Measurements from ENCODE around the gene MS4A14. TPM values are rescaled to one million over a fixed set of nuclear protein-coding genes. Genes with fewer than 3 reads are reported as not detected.

The MS4A14 gene
- total RNA-seq, 1 experiment from 2014 or later, result not detected

DNA sequence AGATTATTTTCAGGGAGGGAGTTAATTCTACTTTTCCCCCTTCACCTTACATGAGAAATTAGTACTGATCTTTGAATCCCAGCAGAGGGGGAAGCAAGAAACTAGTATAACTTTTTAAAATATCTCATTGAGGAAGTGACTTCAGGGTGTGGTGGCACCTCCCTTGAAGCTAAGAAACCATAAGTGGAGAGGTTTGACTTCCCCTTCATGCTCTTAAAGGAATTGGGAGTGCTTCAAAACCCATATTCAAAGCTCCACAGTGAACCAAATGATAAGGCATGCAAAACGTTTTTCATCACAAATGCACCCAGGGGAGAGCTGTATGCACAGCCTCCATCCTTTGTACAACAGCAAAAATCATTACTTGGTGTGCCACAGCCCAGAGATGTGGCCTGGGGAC lies 540 bp downstream of the MS4A14 start:
- Histone ChIP-seq H3K4me3 (replicated peaks in 1 of 2; ENCODE audit: low read depth in 1 of 2, low read length in 2 of 2) (no peak overlapping the region), H3K27me3 (ENCODE audit: insufficient read depth, low read length) (no peaks in the 10 kb centered on the region; the same call in 1 of the 2 replicates), H3K79me2 (ENCODE audit: insufficient read depth, low read length) (no peaks in the 10 kb centered on the region), H3K9ac (ENCODE audit: low read length) (no peak overlapping the region), H2AFZ (ENCODE audit: low read depth, low read length, poor library complexity, severe bottlenecking) (no peak overlapping the region), H3K36me3 (ENCODE audit: control insufficient read depth in 1 of 2, insufficient read depth in 2 of 2, low read length in 2 of 2) (no peaks in the 10 kb centered on the region), H3K27ac (ENCODE audit: low read depth, low read length) (no peak overlapping the region), H3K4me2 (ENCODE audit: low read length) (no peak overlapping the region), H3K9me3 (ENCODE audit: control insufficient read depth in 1 of 2, insufficient read depth in 1 of 2, low read depth in 1 of 2, low read length in 2 of 2) (no peaks in the 10 kb centered on the region), H4K20me1 (ENCODE audit: insufficient read depth) (no peaks in the 10 kb centered on the region), H3K4me1 (ENCODE audit: control insufficient read depth in 1 of 2, insufficient read depth in 2 of 2, low read length in 2 of 2) (no peaks in the 10 kb centered on the region), H3K9me2 (ENCODE audit: insufficient read depth) (no peaks in the 10 kb centered on the region)
- no TSS peak for BruUV-seq (replicated peaks)
- ChIA-PET RAD21 (ENCODE audit: low non-redundant PET in 1 of 2, low total read pairs in 2 of 2, uncharacterized antibody in 2 of 2, unreplicated experiment in 2 of 2) (no interaction called here), POLR2A (no interaction called here), CTCF (no interaction called here)
- DNase-seq (ENCODE audit: low read depth, low spot score) (no peak), ATAC-seq (no peak)
- TF ChIP-seq RAD21 (IDR thresholded peaks at IDR 0.05; ENCODE audit: low read depth) (no peak), ELF1 (IDR thresholded peaks at IDR 0.05; ENCODE audit: borderline replicate concordance, low read depth) (no peak), FOSL1 (IDR thresholded peaks at IDR 0.05; ENCODE audit: low read depth) (no peak), CBX3 (IDR thresholded peaks at IDR 0.05; ENCODE audit: low read depth) (no peak), ZFX (IDR thresholded peaks at IDR 0.05) (no peak), POLR2AphosphoS5 (IDR thresholded peaks at IDR 0.05; ENCODE audit: low read depth, low read length) (no peak), EGR1 (IDR thresholded peaks at IDR 0.05; ENCODE audit: low read depth) (no peak), CEBPB (IDR thresholded peaks at IDR 0.05; ENCODE audit: low read depth) (no peak), EZH2 (IDR thresholded peaks at IDR 0.05) (no peak), SP1 (IDR thresholded peaks at IDR 0.05; ENCODE audit: low read depth) (no peak), JUND (IDR thresholded peaks at IDR 0.05) (no peak), POLR2A (IDR thresholded peaks at IDR 0.05; ENCODE audit: borderline replicate concordance, extremely low read depth, insufficient read depth, insufficient read length) (no peak), SRF (IDR thresholded peaks at IDR 0.05; ENCODE audit: low read depth) (no peak)
- TF ChIP-seq, protein P1, sequence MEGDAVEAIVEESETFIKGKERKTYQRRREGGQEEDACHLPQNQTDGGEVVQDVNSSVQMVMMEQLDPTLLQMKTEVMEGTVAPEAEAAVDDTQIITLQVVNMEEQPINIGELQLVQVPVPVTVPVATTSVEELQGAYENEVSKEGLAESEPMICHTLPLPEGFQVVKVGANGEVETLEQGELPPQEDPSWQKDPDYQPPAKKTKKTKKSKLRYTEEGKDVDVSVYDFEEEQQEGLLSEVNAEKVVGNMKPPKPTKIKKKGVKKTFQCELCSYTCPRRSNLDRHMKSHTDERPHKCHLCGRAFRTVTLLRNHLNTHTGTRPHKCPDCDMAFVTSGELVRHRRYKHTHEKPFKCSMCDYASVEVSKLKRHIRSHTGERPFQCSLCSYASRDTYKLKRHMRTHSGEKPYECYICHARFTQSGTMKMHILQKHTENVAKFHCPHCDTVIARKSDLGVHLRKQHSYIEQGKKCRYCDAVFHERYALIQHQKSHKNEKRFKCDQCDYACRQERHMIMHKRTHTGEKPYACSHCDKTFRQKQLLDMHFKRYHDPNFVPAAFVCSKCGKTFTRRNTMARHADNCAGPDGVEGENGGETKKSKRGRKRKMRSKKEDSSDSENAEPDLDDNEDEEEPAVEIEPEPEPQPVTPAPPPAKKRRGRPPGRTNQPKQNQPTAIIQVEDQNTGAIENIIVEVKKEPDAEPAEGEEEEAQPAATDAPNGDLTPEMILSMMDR (IDR thresholded peaks at IDR 0.05 in 2 of 3, conservative IDR thresholded peaks at IDR 0.05 in 1 of 3; ENCODE audit: borderline replicate concordance in 1 of 3, insufficient read depth in 1 of 3, low read depth in 2 of 3, low read length in 2 of 3), result no peak
- TF ChIP-seq, protein P2, sequence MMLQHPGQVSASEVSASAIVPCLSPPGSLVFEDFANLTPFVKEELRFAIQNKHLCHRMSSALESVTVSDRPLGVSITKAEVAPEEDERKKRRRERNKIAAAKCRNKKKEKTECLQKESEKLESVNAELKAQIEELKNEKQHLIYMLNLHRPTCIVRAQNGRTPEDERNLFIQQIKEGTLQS (IDR thresholded peaks at IDR 0.05), result no peak
- intact Hi-C loops (cut with micrococcal nuclease), result no loop called here
